HG02623 (cell line): ENCODE measurements around the gene IL9R.
"Not testable (repeated sequence)": the region's sequence is repeated elsewhere in the genome, so short reads cannot be mapped to it uniquely, and the experiment has no call there.

ENCODE experiments used
- ATAC-seq: cut with Tn5 transposase; IDR thresholded peaks from one replicate; pipeline ENCODE4 v1.9.1; 2021; ENCODE audit warnings: moderate library complexity; ENCODE audit not compliant: unreplicated experiment

IL9R gene, protein sequence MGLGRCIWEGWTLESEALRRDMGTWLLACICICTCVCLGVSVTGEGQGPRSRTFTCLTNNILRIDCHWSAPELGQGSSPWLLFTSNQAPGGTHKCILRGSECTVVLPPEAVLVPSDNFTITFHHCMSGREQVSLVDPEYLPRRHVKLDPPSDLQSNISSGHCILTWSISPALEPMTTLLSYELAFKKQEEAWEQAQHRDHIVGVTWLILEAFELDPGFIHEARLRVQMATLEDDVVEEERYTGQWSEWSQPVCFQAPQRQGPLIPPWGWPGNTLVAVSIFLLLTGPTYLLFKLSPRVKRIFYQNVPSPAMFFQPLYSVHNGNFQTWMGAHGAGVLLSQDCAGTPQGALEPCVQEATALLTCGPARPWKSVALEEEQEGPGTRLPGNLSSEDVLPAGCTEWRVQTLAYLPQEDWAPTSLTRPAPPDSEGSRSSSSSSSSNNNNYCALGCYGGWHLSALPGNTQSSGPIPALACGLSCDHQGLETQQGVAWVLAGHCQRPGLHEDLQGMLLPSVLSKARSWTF

DNA sequence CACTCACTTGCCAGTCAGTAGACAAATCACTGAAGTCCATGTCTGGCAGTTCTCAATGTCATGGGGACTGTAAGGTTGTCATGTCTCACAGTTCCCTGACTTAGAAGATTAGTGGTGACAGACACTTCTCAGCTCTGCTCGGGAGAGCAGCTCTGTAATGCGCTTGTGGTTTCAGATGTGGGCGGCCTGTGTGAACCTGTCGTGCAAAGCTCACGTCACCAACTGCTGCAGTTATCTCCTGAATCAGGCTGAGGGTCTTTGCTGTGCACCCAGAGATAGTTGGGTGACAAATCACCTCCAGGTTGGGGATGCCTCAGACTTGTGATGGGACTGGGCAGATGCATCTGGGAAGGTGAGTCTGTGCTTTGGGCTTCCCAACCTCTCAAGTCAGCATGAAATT, at the start of gene IL9R:
Gene IL9R (plus strand): TSS at position 261 of the 400 bp plus-strand sequence. CDS start 64 bp downstream, at position 325.
- peak; percentile 82 for ATAC-seq

DNA sequence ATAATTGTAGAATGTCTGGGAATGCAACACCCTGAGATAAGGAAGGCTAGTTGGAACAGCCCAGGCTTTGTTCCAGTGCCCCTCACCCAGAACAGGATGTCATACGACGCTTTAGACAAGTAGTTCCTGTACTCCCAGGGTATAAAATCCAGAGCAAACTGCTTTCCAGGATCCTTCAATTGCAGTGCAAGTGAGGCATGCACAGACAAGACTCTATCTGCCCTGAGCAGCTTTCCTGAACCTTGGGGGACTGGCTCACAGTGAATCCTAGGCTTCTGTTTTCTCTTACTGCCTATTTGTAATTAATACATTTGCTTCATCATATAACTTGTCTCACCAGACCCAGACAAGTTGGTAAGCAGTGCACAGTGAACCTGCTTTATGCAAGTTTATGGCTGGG, 48.4 kb upstream of the IL9R start:
- ATAC-seq, result no peak

DNA sequence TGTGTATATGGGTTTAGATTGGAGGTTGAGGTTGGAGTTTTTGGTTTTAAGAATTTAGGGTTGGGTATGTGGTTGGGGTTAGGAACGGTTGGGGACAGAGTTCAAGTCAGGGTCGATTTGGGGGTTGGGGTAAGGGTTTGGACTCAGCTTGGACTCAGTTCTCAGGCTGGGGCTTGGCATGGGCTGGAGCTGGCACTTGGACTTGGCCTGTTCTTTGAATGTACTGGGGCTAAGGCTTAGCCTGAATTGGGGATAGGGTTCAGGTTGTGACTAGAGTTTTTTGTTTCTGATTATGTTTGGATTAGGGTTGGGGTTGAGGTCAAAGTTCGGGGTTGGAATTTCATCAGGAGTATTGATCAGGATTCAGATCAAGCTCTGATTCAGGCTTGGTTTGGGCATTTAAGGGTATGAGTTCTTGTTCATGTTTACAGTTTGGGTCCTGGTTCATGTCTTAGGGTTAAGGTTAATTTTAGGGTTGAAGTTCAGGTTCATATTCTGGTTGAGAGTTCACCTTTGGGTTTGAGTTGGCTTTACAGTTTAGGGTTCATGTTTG, 46.2 kb upstream of the IL9R start:
- no peak for ATAC-seq

DNA sequence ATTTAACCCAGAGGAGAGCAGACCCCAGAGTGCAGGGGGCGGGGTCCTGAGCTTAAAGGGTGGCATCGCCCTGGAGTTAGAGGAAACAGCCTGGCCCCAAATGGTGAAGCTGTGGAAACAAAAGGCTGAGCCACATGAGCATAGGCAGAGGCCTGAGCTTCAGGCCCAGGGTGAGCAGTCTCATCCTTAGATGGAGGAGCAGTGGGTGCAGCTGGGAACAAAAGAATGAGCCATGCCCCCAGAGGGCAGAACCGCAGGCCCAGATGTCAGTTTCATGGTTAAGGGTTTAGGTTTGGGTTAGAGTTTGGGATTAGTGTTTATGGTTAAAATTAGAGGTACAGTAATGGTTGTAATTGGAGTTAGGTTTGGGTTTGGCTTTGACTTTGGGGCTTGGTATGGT, 44.4 kb upstream of the IL9R start:
- ATAC-seq, result no peak

DNA sequence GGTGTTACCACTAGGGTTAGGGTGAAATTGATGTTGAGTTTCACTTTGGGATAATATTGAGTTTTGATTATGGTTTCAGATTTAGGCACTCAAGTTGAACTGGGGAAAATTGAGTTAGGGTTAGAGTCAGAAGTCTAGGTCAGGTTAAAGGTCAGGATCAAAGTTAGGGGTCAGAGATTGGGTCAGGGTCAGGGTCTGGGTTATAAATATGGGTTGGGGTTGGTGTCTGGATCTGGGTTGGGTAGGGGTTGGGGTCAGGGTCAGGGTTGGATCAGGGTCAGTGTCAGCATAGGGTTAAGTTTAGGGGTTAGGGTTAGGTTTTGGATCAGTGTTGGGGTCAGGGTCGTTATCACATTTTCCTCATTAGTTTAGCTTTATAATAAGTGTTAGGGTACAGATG, 42.7 kb upstream of the IL9R start:
- no peak for ATAC-seq

DNA sequence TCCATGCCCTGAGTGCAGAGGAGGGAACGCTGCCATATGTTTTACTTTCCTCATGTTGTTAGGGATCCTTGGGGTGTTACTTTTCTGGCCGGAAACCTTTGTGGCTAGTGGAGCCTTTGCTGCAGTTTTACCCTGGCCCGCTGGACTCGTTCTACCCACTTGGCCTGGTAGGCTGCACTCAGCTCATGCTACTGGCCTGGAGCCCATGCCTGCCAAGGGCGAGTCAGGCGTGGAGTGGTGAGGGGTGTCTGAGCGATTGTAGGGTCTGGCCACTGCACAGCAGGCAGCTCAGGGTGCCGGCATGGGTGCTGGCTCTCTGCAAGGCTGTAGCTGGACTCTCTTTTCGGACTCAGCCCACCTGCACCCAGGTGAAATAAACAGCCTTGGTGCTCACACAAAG, 41.4 kb upstream of the IL9R start:
- no peak for ATAC-seq

DNA sequence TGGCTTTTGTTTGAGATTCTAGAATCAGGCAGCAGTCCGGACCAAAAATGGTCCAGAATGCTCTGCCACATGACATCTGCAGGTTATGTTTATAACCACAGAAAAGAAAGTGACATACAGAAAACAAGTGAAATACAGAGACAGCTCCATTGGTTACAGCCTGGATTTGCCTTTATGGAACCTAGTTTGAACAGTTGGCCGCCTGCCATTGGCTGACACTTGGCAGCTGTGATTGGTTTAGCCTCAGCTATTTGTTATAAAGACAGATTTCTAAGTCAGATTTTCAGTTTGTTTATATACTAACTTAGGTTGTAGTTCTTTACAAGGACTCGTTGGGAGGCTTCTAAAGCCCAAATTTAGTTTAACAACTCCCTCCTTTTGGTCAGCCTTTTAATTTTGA, 40.8 kb upstream of the IL9R start:
- ATAC-seq, result no peak

DNA sequence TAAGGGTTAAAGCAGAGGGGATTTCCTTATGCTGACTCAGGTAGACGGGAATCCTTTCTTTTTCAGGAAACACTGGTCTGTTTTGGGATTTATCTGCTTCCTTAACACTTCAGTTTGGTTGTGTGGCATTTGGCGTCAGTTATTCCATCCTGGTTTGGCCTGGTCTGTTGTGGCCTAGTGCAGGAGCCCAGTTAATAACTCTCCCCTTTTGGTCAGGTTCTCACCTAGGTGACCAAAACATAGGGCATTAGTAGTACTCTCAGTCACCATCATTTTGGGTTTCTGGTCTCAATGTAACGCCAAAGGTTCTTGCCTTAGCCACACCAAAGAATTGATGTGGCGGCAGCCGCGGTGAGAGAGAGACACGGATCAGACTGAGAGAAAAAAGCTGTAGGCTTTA, 39.7 kb upstream of the IL9R start:
- ATAC-seq, result no peak

DNA sequence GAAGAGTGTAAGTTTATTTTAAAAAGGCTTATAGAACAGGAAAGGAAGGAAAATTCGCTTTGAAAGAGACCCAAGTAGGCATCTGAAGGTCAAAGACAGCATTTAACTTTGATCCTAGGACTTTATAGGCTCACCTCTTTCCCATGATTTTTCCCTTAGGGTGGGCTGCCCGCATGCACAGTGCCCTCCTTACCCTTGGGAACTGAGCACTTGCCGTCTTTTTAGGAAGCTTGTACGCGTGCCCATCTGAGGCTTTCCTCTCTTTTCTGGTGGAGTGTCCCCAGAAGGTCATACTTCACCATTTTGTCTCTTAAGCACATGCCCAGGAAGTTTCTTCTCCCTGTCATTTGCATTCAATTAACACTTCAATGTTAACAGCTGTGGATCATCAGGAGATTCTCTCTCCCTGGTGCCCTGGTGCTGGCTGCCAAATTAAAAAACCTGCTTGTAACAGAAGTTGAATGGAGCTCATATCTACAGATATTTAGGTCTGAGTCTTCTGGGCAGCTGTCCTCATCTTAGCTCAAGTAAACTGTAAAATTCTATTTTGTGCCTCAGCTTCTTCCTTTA, 38.4 kb upstream of the IL9R start:
- ATAC-seq, result no peak

DNA sequence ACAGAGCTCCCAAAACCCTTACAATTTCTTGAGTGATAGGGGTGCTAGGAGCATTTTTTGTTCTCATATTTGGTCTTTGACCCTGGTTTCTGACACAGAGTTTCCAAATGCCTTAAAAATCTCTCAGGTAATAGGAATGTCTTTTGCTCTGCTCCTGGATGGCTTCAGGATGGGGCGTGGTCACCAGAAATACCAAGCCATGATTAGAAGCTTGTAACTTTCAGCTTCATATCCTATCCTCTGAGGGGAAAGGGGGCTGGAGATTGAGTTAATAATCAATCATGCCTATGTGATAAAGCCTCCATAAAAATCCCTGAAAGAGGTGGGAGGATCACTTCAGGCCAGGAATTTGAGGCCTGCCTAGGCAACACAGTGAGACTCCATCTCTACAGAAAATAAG, 34.6 kb upstream of the IL9R start:
- no peak for ATAC-seq

DNA sequence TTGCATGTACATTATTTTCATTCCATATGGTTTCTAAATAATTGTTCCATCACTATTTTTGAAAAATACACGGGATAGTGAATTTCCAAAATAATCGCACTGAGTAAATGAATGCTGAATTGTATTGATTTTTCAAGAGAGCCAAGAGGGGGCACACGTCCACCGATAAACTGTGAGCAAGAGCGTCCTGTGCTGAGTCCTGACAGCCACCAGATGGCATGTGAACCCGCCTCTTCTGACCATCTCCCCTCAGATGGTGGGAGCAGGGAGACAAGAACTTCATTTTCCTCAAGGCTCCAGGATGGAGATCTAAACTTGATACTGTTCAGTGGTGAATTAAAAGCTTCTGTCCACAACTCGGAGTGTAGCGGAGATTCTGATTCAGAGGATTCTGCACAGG, 30.6 kb upstream of the IL9R start:
- ATAC-seq, result no peak

DNA sequence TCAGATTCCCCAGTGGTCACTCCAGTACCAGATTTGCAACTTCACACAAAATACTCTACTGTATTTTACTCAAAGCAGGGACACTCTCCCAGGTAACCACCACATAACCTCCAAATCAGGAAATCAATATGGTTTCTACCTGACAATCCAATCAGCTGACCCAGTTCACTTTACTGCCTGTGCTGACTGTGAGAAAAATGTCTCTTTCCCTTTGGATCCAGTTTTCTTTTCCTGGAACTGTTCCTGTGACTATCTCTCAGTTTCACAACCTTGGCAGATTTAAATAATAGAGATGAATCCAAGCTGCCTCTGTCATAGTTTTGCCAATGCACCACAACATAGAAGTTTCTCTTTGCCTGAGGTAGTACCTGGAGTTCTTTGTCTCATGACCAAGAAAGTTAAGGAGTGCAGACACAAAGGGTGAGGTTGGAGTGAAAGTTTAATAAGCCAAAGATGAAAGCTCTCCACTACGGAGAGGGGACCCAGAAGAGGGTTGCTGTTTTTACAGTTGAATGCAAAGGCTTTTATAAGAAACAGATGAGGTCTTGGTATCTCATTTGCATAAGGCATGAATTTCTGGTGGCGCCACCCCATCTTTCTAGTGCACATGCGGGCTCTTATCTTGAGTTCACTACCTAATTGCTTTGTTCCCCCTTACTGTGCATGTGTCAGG, 29.7 kb upstream of the IL9R start:
- ATAC-seq, result no peak

DNA sequence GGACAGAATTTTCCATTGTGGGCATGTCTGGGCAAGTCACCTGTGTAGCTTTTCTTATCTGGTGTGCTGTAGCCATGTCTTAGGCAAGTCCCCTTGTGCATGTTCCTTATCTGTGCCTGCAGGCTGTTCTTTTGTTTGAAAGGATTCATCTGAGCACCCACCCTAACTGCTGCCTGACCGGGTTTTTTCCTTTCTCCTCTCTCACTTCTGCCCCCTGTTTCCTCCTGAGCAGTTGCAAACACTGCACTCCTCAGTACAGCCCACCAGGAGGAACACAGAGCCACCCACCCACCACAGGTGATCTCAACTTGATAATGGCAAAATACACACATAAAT, 29.2 kb upstream of the IL9R start:
- no peak for ATAC-seq

DNA sequence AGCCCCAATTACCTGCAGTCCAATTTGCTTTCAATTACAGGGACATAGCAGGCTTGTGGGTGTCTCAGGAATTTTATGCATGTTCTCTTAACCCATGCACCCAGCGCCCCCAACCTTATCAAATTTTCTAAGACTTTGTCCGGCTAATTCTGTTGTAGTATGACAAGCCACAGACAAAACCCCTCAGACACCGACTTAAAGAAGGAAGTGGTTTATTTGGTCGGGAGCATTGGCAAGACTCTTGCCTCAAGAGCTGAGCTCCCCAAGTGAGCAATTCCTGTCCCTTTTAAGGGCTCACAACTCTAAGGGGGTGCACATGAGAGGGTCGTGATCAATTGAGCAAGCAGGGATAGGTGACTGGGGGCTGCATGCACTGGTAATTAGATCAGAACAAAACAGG, 28.7 kb upstream of the IL9R start:
- no peak for ATAC-seq

DNA sequence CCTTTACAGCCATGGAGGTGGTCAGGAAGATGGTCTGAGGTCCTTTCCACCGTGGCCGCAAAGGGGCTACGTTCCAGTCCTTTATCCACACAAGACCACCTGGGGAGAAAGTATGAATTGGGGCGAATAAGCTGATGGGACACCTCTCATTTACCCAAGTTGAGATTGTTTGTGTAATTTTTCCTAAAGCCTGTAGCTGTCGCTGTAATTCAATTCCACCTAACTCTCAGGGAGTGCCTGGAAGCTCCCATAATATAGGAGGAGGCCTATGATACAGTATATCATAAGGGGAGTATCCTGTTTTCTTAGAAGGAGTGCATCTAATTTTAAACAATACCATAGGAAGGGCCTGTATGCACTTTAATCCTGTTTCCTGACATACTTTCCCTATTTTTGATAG, 25.8 kb upstream of the IL9R start:
- ATAC-seq, result not testable (repeated sequence)

DNA sequence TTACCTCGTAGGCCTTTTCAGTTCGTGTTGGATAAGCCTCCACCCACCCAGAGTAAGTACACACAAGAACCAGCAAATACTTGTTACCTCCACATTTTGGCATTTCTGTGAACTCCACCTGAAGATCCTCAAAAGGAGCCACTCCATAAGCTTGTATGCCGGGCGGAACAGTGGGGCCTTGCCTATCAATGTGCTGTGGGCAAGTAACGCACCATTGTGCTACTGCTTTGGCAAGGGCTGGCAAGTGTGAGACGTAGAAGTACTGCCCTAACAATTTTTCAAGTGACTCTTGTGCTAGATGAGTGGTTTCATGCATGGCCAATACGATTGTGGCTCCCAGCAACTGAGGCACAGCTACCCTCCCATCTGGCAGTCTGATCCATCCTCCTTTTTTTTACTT, 25.3 kb upstream of the IL9R start:
- not testable (repeated sequence) for ATAC-seq

DNA sequence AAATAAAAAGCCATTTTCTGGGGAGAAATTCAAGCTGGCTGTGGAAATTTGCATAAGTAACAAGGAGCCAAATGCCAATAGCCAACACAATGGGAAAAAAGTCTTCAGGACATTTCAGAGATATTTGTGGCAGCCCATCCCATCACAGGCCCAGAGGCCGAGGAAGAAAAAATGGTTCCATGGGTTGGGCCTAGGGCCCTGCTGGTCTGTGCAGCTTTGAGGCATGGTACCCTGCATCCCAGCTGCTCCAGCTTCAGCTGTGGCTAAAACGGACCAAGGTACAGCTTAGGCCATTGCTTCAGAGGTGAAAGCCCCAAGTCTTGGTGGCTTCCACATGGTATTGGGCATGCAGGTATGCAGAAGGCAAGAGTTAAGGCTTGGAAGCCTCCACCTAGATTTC, 14.2 kb upstream of the IL9R start:
- ATAC-seq, result no peak

DNA sequence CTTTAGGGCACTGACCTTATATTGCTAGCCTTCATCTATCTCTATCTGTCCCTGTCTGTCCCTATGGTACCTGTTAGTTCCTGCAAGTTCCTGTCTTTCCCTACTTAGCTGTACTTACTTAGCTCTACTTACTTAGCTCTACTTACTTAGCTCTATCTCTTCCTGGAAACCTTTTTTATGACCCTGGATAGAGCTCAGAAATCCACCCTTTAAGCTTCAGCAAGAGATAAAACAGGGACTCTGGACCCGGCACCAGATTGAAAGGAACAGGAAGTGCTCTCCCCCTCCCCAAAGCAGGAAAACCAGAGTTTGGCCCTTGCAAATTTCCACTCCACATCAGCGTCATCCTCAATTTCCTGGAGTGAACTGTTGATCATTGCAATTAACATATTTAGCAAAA, 12.3 kb upstream of the IL9R start:
- no peak for ATAC-seq

DNA sequence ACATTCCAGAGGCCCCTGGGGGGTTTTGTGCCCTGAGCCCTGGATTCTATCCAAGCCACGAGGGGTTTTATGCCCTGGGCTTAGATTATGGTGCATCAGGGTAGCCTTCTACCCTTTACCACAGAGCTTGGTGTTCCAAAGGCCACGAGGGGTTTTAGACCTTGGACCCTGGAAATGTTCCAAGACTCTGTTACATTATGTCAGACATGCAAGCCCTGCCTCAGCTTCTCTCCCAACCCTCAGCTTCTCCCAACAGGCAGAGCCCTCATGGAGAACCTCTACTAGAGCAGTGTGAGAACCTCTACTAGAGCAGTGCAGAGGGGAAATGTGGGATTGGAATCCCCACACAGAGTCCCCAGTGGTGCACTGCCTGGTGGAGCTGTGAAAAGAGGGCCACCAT, 10.5 kb upstream of the IL9R start:
- ATAC-seq, result not testable (repeated sequence)

DNA sequence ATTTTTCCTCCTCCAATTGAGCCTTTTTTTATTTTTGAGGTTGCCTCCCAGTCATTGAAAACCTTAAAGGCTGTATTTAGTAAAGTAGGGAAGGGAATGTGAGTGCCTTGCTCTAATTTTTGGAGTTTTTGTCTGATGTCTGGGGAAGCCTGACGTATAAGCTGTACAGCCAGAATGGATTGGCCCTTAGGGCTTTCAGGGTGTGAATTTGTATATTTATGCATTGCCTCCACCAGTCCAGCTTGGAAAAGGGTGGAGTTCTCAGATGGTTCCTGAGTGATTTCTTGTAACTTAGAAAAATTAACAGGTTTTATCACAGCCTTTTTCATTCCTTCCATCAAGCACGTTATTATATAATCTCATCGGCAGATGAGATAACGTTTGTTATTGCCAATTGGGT, 8.6 kb upstream of the IL9R start:
- no peak for ATAC-seq

DNA sequence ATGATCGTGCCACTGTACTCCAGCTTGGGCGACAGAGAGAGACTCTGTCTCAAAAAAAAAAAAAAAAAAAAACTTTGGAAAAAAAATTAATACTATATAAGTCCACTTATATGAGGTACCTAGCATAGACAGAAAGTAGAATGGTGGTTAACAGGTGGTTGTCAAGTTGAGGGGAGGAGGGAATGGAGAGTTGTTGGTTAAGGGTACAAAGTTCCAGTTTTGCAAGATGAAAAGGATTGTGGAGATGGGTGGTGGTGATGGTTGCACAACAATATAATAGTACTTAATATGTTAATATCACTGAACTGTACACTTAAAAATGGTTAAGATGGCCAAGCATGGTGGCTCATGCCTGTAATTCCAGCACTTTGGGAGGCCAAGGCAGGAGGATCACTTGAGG, 4.1 kb upstream of the IL9R start:
- ATAC-seq, result no peak

DNA sequence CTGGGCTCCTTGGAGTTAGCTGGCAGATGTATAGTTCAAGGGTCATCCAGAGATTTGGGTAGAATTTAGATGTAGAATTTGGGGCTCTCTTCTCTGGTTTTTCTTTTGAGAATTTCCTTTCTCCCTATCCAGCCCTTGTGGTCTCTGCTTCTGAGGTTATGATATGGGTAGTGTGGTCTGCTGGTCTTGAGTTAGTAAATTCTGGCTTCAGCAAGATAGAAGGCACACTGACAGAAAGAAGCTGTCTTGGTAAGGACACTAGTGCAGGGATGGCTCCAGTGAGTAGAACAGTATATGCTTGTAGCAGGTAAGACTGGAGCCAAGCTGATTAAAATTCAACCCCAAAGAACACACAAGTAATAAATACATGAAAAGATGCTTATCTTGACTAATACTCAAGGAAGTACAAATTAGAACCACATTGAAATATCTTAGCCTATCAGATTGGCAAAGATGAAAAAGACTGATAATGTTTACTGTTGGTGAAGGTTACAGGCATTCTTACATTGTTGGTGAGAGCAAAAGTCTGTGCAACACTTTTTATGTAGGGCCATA, 2.1 kb upstream of the IL9R start:
- ATAC-seq, result no peak
